Epithelial cell of esophagus (primary cell): Measurements from ENCODE around the gene PHF24.

Experiments used
- DNase-seq: peaks from one replicate; pipeline ENCODE4 v3.0.0; 2010; ENCODE audit warnings: low read depth
- H3K4me3 ChIP-seq: 2 replicates; pipeline ENCODE4 v1.5.1; 2011; ENCODE audit warnings: mild to moderate bottlenecking, low read length, control low read depth
- TF ChIP-seq, protein P1 (sequence below): IDR thresholded peaks from 2 replicates; pipeline ENCODE4 v1.5.1; 2011; ENCODE audit warnings: low read depth, mild to moderate bottlenecking, low read length, control low read depth, inconsistent platforms; ENCODE audit not compliant: insufficient read depth; ENCODE audit errors: missing control alignments

PHF24 gene

DNA sequence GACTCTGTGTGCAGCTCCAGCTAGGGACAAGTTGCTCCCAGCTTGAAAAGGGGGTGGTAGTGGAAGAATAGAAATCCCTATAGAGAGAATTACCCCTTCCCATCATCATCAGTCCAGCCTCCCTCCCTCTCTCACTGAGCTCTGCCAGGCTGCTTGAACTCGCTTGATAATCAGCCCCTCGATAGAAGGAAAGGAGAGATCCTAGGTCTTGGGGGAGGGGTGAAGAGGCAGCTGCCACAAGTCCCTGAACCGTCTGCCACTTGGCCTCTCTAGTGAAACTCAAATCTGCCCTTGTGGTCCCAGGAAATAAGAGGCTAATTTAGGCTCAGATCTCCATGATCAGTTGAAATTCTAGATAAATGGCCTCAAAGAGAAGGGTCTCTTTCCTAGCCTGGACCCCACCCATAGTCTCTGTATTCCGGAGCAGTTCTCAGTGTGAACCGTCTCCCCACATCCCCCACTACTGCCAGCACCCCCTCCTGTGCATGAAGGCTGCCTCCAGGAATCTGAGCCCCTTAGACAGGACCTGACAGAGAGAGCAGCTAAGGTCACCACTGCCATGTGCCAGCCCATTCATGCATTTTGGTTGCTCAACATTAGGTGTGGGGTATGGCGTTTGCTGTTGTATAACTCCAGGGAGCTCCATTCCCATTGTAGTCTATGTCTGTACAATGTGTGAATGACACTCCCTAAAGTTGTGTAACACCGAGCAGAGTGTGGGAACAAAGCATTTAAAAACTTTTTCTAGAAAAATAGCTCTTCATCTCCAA is 37.0 kb downstream of the PHF24 start:
- peak; percentile 95 for DNase-seq
- TF ChIP-seq, protein P1, sequence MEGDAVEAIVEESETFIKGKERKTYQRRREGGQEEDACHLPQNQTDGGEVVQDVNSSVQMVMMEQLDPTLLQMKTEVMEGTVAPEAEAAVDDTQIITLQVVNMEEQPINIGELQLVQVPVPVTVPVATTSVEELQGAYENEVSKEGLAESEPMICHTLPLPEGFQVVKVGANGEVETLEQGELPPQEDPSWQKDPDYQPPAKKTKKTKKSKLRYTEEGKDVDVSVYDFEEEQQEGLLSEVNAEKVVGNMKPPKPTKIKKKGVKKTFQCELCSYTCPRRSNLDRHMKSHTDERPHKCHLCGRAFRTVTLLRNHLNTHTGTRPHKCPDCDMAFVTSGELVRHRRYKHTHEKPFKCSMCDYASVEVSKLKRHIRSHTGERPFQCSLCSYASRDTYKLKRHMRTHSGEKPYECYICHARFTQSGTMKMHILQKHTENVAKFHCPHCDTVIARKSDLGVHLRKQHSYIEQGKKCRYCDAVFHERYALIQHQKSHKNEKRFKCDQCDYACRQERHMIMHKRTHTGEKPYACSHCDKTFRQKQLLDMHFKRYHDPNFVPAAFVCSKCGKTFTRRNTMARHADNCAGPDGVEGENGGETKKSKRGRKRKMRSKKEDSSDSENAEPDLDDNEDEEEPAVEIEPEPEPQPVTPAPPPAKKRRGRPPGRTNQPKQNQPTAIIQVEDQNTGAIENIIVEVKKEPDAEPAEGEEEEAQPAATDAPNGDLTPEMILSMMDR = no peak
- H3K4me3 ChIP-seq = no peak overlapping the region

DNA sequence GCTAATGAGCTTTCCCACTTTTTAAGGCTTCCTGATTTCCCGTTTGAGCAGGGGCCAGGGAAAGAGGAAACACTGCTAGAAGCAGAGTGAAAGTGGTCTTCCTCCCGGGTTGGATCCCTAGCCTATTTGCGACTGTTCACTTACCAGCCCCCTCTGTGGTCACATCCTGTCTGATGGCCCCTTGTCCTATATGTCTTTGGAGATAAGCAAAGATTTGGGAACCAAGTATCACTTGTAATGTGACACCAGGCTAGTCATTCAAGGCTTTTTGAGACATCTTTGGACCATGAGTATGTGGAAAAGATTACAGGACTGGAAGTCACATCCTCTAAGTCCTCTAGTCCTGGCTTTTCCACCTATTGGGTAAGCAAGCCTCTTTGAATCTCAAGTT is 37.6 kb downstream of the PHF24 start:
- DNase-seq = peak; percentile 30
- H3K4me3 ChIP-seq = no peak overlapping the region
- TF ChIP-seq, protein P1 = no peak

DNA sequence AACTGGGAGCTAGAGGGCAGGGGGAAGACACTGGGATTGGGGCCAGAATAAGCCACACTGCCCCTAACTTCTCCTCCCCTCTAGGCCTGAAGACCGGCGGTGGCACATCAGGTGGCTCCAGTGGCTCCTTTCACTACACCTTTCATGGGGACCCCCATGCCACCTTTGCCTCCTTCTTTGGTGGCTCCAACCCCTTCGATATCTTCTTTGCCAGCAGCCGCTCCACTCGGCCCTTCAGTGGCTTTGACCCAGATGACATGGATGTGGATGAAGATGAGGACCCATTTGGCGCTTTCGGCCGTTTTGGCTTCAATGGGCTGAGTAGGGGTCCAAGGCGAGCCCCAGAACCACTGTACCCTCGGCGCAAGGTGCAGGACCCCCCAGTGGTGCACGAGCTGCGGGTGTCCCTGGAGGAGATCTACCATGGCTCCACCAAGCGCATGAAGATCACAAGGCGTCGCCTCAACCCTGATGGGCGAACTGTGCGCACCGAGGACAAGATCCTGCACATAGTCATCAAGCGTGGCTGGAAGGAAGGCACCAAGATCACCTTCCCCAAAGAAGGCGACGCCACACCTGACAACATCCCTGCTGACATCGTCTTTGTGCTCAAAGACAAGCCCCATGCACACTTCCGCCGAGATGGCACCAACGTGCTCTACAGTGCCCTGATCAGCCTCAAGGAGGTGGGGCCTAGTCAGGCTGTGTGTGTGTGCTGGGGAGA is 38.3 kb downstream of the PHF24 start:
- TF ChIP-seq, protein P1 = no peak
- DNase-seq = no peak
- no peak overlapping the region for H3K4me3 ChIP-seq

DNA sequence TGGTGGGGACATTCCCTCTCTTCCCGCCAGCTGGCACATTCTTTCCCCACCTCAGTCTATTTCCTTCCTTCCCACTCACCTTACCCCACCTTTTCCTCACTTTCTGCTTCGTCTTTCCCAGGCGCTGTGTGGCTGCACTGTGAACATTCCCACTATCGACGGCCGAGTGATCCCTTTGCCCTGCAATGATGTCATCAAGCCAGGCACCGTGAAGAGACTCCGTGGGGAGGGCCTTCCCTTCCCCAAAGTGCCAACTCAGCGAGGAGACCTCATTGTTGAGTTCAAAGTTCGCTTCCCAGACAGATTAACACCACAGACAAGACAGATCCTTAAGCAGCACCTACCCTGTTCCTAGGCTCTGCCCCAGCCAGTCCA is 38.8 kb downstream of the PHF24 start:
- no peak for DNase-seq
- no peak overlapping the region for H3K4me3 ChIP-seq
- TF ChIP-seq, protein P1 = no peak

DNA sequence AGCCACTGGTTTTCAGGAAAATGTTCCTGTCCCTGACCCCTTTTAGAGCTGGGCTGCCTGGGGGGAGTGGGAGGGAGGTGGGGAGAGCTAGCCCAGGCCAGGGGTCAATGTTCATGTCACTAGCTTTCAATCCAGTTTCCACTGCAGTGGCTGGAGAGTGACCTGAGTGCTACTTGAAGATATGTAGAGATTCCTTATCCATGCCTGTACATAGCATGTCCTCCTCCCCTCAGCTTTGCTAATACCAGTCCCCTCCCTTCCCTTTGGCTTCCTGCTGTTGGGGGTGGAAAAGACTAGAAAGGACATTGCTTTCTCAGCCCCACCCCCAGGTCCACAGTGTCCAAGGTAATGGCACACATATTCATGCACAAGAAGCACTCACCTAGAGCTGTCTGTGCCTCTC is 39.3 kb downstream of the PHF24 start:
- TF ChIP-seq, protein P1 = no peak
- H3K4me3 ChIP-seq = no peak overlapping the region
- no peak for DNase-seq

DNA sequence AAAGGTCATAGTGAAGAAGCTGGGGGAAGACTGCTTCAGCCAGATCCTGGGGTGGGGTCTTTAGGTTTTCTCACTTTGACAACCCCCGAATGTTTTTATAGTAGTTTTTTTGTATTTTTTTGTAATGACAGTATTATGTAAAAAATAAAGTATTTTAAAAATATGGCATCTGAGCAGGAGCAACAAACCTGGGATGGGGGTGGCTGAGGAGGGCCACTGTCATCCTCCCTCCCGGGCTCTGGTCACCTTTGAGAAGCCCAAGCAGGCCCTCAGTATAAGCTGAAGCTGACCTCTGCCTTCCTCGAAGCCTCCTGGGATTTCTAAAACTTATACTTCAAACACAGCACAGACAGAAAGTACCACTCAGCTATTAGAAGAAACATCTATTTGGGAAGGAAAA is 40.2 kb downstream of the PHF24 start:
- no peak overlapping the region for H3K4me3 ChIP-seq
- TF ChIP-seq, protein P1 = no peak
- DNase-seq = no peak
